ENCODE measurements around the gene TUBGCP2.

- TF ChIP-seq CTCF (IDR thresholded peaks at IDR 0.05), result no peak
- TF ChIP-seq POLR2A (IDR thresholded peaks at IDR 0.05), result no peak
These were observed 68.7 kb downstream of the TUBGCP2 start for GRCh38 chr10:133239990-133240389.
